GM12873 (cell line): ENCODE measurements around the gene TNPO3.

Experiments used
- CTCF ChIP-seq: IDR thresholded peaks from 2 replicates; pipeline ENCODE4 v1.5.1; 2012; ENCODE audit warnings: low read depth, mild to moderate bottlenecking, moderate library complexity, low read length, control low read depth; ENCODE audit not compliant: insufficient read depth; ENCODE audit errors: missing control alignments

Gene TNPO3

DNA sequence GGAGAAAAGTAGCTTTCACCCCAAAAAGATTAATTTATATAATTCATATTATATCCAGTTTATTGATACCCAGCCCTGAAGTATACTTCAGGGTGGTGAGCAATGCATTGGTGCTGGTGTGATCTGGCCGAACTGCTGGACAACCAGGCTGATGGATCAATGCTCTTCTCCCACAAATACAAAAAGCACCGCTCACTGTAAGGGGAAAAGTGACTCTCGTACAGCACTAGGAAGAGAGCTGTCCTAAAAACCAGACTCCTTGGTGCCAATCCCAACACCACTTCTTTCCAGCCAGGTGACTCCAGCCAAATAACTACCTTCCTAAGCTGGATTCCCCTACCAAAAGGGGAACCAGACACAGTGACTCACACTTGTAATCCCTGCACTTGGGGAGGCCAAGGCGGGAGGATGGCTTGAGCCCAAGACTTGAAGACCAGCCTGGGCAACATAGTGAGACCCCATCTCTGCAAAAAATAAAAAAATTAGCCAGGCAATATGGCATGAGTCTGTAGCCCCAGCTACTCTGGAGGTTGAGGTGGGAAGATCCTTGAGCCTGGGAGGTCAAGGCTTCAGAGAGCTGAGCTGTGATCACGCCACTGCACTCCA lies 13.1 kb upstream of the TNPO3 start:
- no peak for TF ChIP-seq CTCF

- no peak for TF ChIP-seq CTCF
These were observed 11.6 kb upstream of the TNPO3 start for GRCh38 chr7:129066290-129067131.

- TF ChIP-seq CTCF, result no peak
These were observed 1.1 kb upstream of the TNPO3 start for GRCh38 chr7:129055861-129056464.

- TF ChIP-seq CTCF, result no peak
These were observed 444 bp upstream of the TNPO3 start for GRCh38 chr7:129055294-129055816.

DNA sequence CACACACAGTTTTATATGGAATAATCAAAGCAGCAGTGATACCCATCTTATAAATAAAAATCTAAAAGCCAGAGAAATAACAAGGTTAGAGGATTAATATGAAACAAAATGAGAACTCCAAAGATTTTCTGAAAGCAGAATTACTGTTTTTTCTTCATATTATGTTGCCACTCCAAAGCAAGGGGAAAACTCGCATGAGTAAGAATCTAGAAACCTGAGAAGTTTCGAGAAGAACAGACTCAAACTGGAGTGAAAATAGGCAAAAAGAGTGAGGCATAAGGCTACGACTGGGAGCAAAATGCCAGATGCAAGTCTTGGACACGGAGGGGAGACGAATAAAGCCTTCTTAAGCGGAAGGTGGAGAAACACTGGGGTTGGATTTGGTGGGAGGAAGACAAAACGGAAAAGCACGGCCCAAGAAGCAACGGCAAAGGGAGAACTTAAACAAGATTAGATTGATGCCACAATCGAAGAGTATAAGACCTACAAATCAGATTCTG lies 923 bp downstream of the TNPO3 start:
- TF ChIP-seq CTCF, result no peak

DNA sequence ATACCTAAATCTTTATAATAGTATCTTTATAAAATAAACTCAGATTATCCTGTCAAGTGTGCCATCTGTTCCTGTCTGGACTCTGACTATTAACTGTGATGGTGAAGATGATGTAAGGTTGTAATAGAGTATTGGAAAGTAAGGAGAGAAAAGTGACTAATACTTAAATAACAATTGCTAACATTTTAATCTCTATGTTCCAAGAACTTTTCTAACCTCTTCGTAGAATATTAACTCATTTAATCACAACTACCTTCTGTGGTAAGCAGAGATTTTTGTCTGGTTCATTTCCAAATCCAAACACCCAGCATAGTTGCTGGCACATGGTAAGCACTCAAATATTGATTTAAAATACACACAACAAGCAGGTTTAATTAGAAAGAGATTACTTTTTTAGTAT lies 2.5 kb downstream of the TNPO3 start:
- TF ChIP-seq CTCF, result no peak

- TF ChIP-seq CTCF, result no peak
These were observed 7.2 kb downstream of the TNPO3 start for GRCh38 chr7:129047761-129048160.
